Common myeloid progenitor, CD34-positive (primary cell): ENCODE data around the gene ELF5.

Experiments
- CTCF ChIA-PET: fragments of 350-600 bp; sonication (Branson Sonifier 250); formaldehyde crosslinking; loops from one replicate; lab custom pipeline; 2021; ENCODE audit warnings: antibody characterized with exemption; lab: Charles Lee
- POLR2A ChIA-PET: fragments of 350-600 bp; sonication (Branson Sonifier 250); formaldehyde crosslinking; loops from one replicate; lab custom pipeline; 2021; ENCODE audit warnings: antibody characterized with exemption; lab: Charles Lee
- DNase-seq, 3 donors: peaks; one replicate each; pipeline versions ENCODE4 v3.0.0 to v3.0.0-alpha.2; 2013
- H3K27ac ChIP-seq, 2 experiments: 1 replicate in 1 of 2; 2 replicates in 1 of 2; pipeline ENCODE4 v1.7.0; 2013; ENCODE audit warnings: inconsistent platforms in 2 of 2, low read length in 2 of 2, mild to moderate bottlenecking in 2 of 2, low read depth in 1 of 2, moderate library complexity in 1 of 2; ENCODE audit not compliant: severe bottlenecking in 2 of 2, insufficient read depth in 1 of 2, poor library complexity in 1 of 2
- H3K27me3 ChIP-seq, 5 experiments: replicated peaks in 2 of 5; 1 replicate in 3 of 5; 2 replicates in 2 of 5; pipeline versions ENCODE4 v1.6.1 to v1.7.0; 2013; ENCODE audit warnings: low read length in 4 of 5, mild to moderate bottlenecking in 2 of 5, moderate library complexity in 2 of 5, inconsistent platforms in 1 of 5; ENCODE audit not compliant: insufficient read depth in 5 of 5, control insufficient read depth in 4 of 5
- H3K36me3 ChIP-seq, 4 experiments: 1 replicate in 2 of 4; 2 replicates in 2 of 4; pipeline versions ENCODE4 v1.6.1 to v1.7.0; 2013; ENCODE audit warnings: low read length in 3 of 4, control low read depth in 1 of 4, mild to moderate bottlenecking in 1 of 4; ENCODE audit not compliant: control insufficient read depth in 4 of 4, insufficient read depth in 4 of 4
- H3K4me1 ChIP-seq, 4 experiments: 1 replicate in 3 of 4; 2 replicates in 1 of 4; pipeline versions ENCODE4 v1.6.1 to v1.7.1; 2013; ENCODE audit warnings: low read length in 3 of 4, mild to moderate bottlenecking in 3 of 4, control low read depth in 1 of 4, inconsistent platforms in 1 of 4, moderate library complexity in 1 of 4; ENCODE audit not compliant: control insufficient read depth in 4 of 4, insufficient read depth in 4 of 4; ENCODE audit errors: control extremely low read depth in 1 of 4
- H3K4me3 ChIP-seq, 7 experiments: 1 replicate in 4 of 7; 2 replicates in 3 of 7; pipeline versions ENCODE4 v1.5.1 to v1.7.0; 2013; ENCODE audit warnings: mild to moderate bottlenecking in 7 of 7, low read length in 6 of 7, moderate library complexity in 6 of 7, inconsistent platforms in 2 of 7, low read depth in 2 of 7, control low read depth in 1 of 7; ENCODE audit not compliant: insufficient read depth in 4 of 7, control insufficient read depth in 1 of 7; ENCODE audit errors: extremely low read depth in 1 of 7
- H3K9me3 ChIP-seq, 5 experiments: 1 replicate in 4 of 5; 2 replicates in 1 of 5; pipeline versions ENCODE4 v1.6.1 to v1.7.1; 2013; ENCODE audit warnings: low read length in 4 of 5, mild to moderate bottlenecking in 2 of 5, inconsistent platforms in 1 of 5, low read depth in 1 of 5, moderate library complexity in 1 of 5; ENCODE audit not compliant: control insufficient read depth in 4 of 5, insufficient read depth in 2 of 5; ENCODE audit errors: control extremely low read depth in 1 of 5
- WGBS: methylation state at CpG from one replicate; pipeline ENCODE4 v1.1.5; 2013; ENCODE audit not compliant: insufficient coverage; 5-methylcytosine and 5-hydroxymethylcytosine counted together

Gene ELF5

DNA sequence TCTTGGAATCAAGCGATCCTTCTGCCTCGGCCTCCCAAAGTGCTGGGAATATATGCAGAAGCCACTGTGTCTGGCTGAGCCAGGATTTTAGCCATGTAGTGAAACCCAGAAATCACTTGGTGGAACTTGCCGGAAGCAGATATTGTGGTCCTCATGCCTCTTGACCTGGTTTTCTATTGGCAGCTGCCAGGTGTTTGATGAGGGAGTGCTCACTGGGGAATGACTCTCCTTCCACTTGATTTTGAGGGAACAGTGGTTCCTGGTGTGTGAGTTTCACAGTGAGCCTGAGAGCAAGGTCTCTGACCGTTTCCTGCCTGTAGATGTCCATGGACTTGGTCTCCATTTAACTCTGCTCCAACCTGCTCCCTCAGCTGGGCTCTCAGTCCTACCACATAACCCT, 34.7 kb upstream of the ELF5 start:
- CTCF ChIA-PET: interaction anchor here (1.2 kb wide), 1 partner anchor 9 kb away, joined by 3 read pairs; no protein-coding TSS in a partner anchor
- POLR2A ChIA-PET: no interaction called here
- 97% methylated on average over 4 of the region's 4 CpGs for WGBS
- peaks cover 0 to 10% (median 0%) of the 10 kb centered on the region in 4 experiments for H3K4me1 ChIP-seq
- no peaks in the 10 kb centered on the region for H3K9me3 ChIP-seq
- DNase-seq: no peak
- H3K27ac ChIP-seq: no peak overlapping the region
- no peak overlapping the region for H3K4me3 ChIP-seq
- no peaks in the 10 kb centered on the region for H3K36me3 ChIP-seq
- peaks cover 0 to 6% (median 0%) of the 10 kb centered on the region in 5 experiments for H3K27me3 ChIP-seq

DNA sequence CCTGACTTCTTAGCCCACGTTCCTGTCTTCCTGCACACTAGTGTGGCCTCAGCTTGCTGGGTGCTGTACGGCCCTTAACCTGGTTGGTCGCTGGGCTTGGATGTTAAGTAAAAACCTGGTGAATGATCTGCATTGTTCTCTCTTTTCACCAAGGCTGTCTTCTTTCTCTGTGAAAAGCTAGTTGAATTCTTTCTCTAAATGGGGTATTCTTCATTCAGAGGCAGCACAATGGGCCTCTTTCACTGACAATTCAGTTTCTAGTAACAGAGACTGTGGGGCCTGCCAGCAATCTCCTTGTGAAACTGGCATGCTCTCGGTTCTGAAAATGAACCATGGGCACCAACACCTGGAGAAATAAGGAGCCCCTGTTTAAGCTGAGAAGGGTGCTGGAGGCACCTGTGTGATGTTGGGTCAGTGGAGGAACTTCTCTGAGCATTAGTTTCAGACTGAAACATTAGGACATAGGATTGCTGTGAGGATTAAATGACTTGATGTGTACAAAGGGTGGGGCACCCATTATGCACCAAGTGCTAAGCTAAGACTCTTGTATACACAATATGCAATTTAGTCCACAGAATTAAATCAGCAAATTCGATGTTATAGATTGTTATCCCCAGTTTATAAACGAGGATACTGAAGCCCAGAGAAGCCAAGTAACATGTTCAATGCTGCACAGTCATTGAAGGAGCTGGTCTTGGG, 33.1 kb upstream of the ELF5 start:
- no peaks in the 10 kb centered on the region for H3K36me3 ChIP-seq
- H3K9me3 ChIP-seq: no peaks in the 10 kb centered on the region
- POLR2A ChIA-PET: interaction anchor here (0.5 kb wide), 1 partner anchor 1525 kb away, joined by 4 read pairs; no protein-coding TSS in a partner anchor
- H3K27me3 ChIP-seq: peaks cover 0 to 11% (median 0%) of the 10 kb centered on the region in 5 experiments
- no peak overlapping the region for H3K4me3 ChIP-seq
- no peaks in the 10 kb centered on the region for H3K4me1 ChIP-seq
- 93% methylated on average over 5 of the region's 6 CpGs for WGBS
- H3K27ac ChIP-seq: no peak overlapping the region
- DNase-seq: no peak
- CTCF ChIA-PET: interaction anchor here (1.1 kb wide), 1 partner anchor 42 kb away, joined by 3 read pairs; no protein-coding TSS in a partner anchor

DNA sequence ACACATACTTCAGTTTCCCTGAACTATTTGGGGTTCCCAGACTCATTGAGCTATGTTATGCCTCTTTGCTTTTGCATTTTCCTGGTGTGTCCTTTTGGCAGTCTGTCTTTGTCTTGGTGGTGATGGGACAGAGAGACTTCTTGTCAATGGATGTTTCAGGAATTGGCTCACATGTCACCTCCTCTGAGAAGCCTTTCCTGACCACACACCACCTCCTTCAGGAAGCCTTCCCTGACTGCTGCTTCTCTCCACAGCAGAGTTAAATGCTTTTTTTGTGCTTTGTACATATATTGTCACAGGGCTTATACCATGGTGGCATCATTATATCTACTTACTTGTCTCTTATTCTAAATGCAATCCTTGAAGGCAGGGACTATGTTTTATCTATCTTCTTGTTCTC, 28.5 kb upstream of the ELF5 start:
- H3K27me3 ChIP-seq: peaks cover 0 to 13% (median 0%) of the 10 kb centered on the region in 5 experiments
- DNase-seq: no peak
- no peaks in the 10 kb centered on the region for H3K9me3 ChIP-seq
- CTCF ChIA-PET: no interaction called here
- no peak overlapping the region for H3K27ac ChIP-seq
- H3K36me3 ChIP-seq: no peaks in the 10 kb centered on the region
- POLR2A ChIA-PET: interaction anchor here (0.6 kb wide), 1 partner anchor 501 kb away, joined by 3 read pairs; no protein-coding TSS in a partner anchor
- H3K4me1 ChIP-seq: no peaks in the 10 kb centered on the region
- no peak overlapping the region for H3K4me3 ChIP-seq

DNA sequence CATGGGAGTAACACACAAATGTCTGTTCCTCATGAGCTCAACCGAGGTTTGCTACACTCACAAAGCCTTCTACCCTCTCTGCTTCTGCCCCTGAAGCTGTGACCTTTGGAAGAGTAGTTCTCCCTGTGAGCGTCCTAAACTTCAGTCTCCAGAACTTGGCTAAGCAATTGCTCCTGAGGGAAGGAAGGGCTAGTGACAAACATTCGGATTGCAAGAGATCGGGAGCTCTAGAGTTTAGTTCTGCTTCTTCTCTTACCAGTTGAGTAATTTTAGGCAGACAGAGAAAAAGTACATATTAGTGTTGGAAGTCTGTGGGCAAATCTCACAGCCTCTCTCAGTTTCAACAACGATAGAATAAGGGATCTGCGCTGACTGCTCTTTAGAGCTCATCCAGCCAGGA, 27.3 kb upstream of the ELF5 start:
- no peak for DNase-seq
- ChIA-PET POLR2A (no interaction called here), CTCF (interaction anchor here (0.9 kb wide), 1 partner anchor 45 kb away, joined by 3 read pairs; no protein-coding TSS in a partner anchor)
- WGBS: 94% methylated on average over 5 of the region's 6 CpGs
- Histone ChIP-seq H3K4me1 (no peaks in the 10 kb centered on the region), H3K4me3 (no peak overlapping the region), H3K27ac (no peak overlapping the region), H3K27me3 (peaks cover 0 to 9% (median 0%) of the 10 kb centered on the region in 5 experiments), H3K36me3 (no peaks in the 10 kb centered on the region), H3K9me3 (no peaks in the 10 kb centered on the region)

DNA sequence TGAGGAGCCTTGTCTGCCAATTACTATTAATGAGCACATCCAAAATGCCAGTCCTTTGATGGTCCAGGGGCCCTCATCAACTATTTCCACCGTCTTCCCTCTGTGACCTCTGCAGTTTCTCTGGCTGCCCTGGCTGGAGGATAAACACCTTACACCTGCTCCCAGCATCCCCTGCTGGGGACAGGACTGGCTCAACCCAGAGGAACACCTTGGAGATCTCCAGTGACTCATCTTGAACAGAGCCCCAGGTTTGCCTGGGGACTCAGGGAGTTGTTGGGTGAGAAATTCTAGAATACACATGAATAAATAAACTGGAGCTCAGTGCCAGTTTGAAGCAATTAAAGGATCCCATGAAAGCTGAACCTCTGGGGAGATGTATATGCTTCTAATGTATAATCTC, 24.0 kb upstream of the ELF5 start:
- ChIA-PET CTCF (interaction anchor here (1.5 kb wide), 1 partner anchor 11 kb away, joined by 6 read pairs; no protein-coding TSS in a partner anchor), POLR2A (interaction anchor here (0.7 kb wide), 1 partner anchor 114 kb away, joined by 6 read pairs; no protein-coding TSS in a partner anchor)
- Histone ChIP-seq H3K4me3 (no peak overlapping the region), H3K4me1 (no peaks in the 10 kb centered on the region), H3K27me3 (peaks cover 0 to 8% (median 0%) of the 10 kb centered on the region in 5 experiments), H3K36me3 (no peaks in the 10 kb centered on the region), H3K27ac (no peak overlapping the region), H3K9me3 (peaks cover 0 to 7% (median 1%) of the 10 kb centered on the region in 5 experiments)
- no peak for DNase-seq
- whole genome bisulfite sequencing: 91% methylated on average over 1 of the region's 1 CpG

DNA sequence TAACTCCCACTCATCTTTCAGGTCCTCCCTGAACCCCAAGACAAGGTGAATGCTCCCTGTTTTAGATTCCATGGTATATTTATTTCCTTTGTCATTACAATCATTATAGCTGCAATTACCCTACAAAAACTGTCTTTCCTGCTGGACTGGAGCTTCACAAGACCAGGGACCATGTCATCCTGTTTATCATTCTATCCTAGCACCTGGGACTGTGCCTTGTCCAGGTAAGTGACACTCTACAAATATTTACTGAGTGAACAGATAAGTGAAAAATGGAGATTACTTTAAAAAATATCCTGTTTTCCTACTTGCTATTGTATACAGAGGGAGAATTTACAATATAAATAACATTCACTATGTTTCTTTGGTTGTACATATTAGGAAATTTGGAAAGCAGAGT, 22.5 kb upstream of the ELF5 start:
- Histone ChIP-seq H3K27me3 (peaks cover 0 to 4% (median 0%) of the 10 kb centered on the region in 5 experiments), H3K27ac (no peak overlapping the region), H3K36me3 (no peaks in the 10 kb centered on the region), H3K9me3 (peaks cover 0 to 7% (median 1%) of the 10 kb centered on the region in 5 experiments), H3K4me1 (no peaks in the 10 kb centered on the region), H3K4me3 (no peak overlapping the region)
- no peak for DNase-seq
- ChIA-PET CTCF (interaction anchor here (1.5 kb wide), 1 partner anchor 9 kb away, joined by 6 read pairs; no protein-coding TSS in a partner anchor), POLR2A (interaction anchor here (0.6 kb wide), 1 partner anchor 657 kb away, joined by 3 read pairs; no protein-coding TSS in a partner anchor)

DNA sequence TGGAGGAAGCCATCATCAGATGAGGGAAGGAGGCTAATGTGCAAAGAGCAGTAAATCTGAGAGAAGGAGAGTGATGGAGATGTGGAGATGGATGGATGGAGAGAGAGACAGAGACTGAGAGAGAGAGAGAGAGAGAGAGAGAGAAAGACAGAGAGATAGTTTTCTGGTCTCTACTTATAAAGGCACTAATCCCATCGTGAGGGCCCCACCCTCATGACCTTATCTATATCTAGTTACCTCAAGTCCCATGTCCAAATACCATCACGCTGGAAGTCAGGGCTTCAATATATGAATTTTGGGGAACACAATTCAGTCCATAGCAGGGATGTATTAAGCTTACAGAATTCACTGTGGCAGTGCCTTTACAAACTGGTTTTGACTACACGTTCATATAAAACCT, 21.2 kb upstream of the ELF5 start:
- H3K9me3 ChIP-seq: peaks cover 0 to 7% (median 1%) of the 10 kb centered on the region in 5 experiments
- H3K27ac ChIP-seq: no peak overlapping the region
- no peaks in the 10 kb centered on the region for H3K4me1 ChIP-seq
- whole genome bisulfite sequencing: 100% methylated on average over 1 of the region's 3 CpGs
- no peaks in the 10 kb centered on the region for H3K36me3 ChIP-seq
- POLR2A ChIA-PET: no interaction called here
- no peak for DNase-seq
- CTCF ChIA-PET: interaction anchor here (1.6 kb wide), 1 partner anchor 10 kb away, joined by 3 read pairs; no protein-coding TSS in a partner anchor
- H3K27me3 ChIP-seq: peaks cover 0 to 2% (median 0%) of the 10 kb centered on the region in 5 experiments
- no peak overlapping the region for H3K4me3 ChIP-seq
